Lower lobe of right lung (tissue), 2 donors: ENCODE measurements around the gene UBL3. TPM values are rescaled to one million over a fixed set of nuclear protein-coding genes. Genes with fewer than 3 reads are reported as not detected.

ENCODE experiments used
- ATAC-seq, 2 donors: fragments of 200-7000 bp; cut with Tn5 transposase; one replicate each; pipeline ENCODE4 v1.9.1; 2020 to 2022; ENCODE audit warnings: mild to moderate bottlenecking in 2 of 2, moderate library complexity in 2 of 2
- DNase-seq: peaks from one replicate; pipeline ENCODE4 v3.0.0-alpha.2; 2020
- H3K27ac ChIP-seq: fragments of 200-600 bp; one replicate; pipeline ENCODE4 v1.8.0; 2022
- H3K27me3 ChIP-seq: fragments of 200-600 bp; one replicate; pipeline ENCODE4 v1.8.0; 2022; ENCODE audit warnings: low read depth
- H3K36me3 ChIP-seq: fragments of 200-600 bp; one replicate; pipeline ENCODE4 v1.8.0; 2022; ENCODE audit warnings: mild to moderate bottlenecking
- H3K4me1 ChIP-seq: fragments of 200-600 bp; one replicate; pipeline ENCODE4 v1.8.0; 2022
- H3K4me3 ChIP-seq: fragments of 200-600 bp; one replicate; pipeline ENCODE4 v1.8.0; 2022; ENCODE audit warnings: mild to moderate bottlenecking
- H3K9me3 ChIP-seq: fragments of 200-600 bp; one replicate; pipeline ENCODE4 v1.8.0; 2022
- CTCF ChIP-seq: fragments of 200-600 bp; IDR thresholded peaks from one replicate; pipeline ENCODE4 v1.8.0; 2022; ENCODE audit warnings: antibody characterized with exemption, mild to moderate bottlenecking
- intact Hi-C: fragments of 100-400 bp; cut with DNase I; formaldehyde crosslinking; loops from one replicate; pipeline ENCODE4 v1.11.0; 2022
- total RNA-seq: library from RNA; stranded (reverse); fragmentation: NEBNext Ultra II Directional; extraction: Animal tissue kit (Norgen Biotek cat#: 25700); gene quantifications from one replicate; pipeline ENCODE4 v1.2.1, GENCODE V29; 2021
- donor health status: DM: no; HTN: yes; CAD: no; lungs with severe emphysema.

The UBL3 gene
- total RNA-seq, 1 donor from 2014 or later, result 49.5 TPM

GRCh38 chr13:29761160-29761559 is 89.3 kb downstream of the UBL3 start:
- H3K4me3 ChIP-seq, result no peak overlapping the region
- H3K36me3 ChIP-seq, result peaks cover 17% of the 10 kb centered on the region
- TF ChIP-seq CTCF, result no peak
- peaks cover under 1% of the 10 kb centered on the region for H3K4me1 ChIP-seq
- H3K9me3 ChIP-seq, result no peaks in the 10 kb centered on the region
- DNase-seq (no peak), ATAC-seq (no peak)
- H3K27ac ChIP-seq, result no peak overlapping the region
- H3K27me3 ChIP-seq, result no peaks in the 10 kb centered on the region
- intact Hi-C loops, result no loop called here

GRCh38 chr13:29760544-29760943 is 89.9 kb downstream of the UBL3 start:
- intact Hi-C loops, result no loop called here
- Histone ChIP-seq H3K4me1 (no peaks in the 10 kb centered on the region), H3K9me3 (no peaks in the 10 kb centered on the region), H3K4me3 (no peak overlapping the region), H3K36me3 (peaks cover 11% of the 10 kb centered on the region), H3K27ac (no peak overlapping the region), H3K27me3 (no peaks in the 10 kb centered on the region)
- DNase-seq (no peak), ATAC-seq (no peak)
- no peak for TF ChIP-seq CTCF

GRCh38 chr13:29758531-29759114 is 91.8 kb downstream of the UBL3 start:
- peak; percentile 74 to 91 for ATAC-seq
- Histone ChIP-seq H3K4me3 (no peak overlapping the region), H3K27me3 (no peaks in the 10 kb centered on the region), H3K9me3 (no peaks in the 10 kb centered on the region), H3K36me3 (peaks cover 1% of the 10 kb centered on the region), H3K4me1 (no peaks in the 10 kb centered on the region), H3K27ac (no peak overlapping the region)
- DNase-seq, result peak; percentile 87
- TF ChIP-seq CTCF, result no peak
- intact Hi-C loops, result no loop called here

- Histone ChIP-seq H3K27me3 (no peaks in the 10 kb centered on the region), H3K36me3 (no peaks in the 10 kb centered on the region), H3K4me3 (no peak overlapping the region), H3K27ac (no peak overlapping the region), H3K9me3 (no peaks in the 10 kb centered on the region), H3K4me1 (no peaks in the 10 kb centered on the region)
- TF ChIP-seq CTCF, result no peak
- ATAC-seq (no peak), DNase-seq (no peak)
- intact Hi-C loops, result no loop called here
Observed at GRCh38 chr13:29756506-29756905, 93.9 kb downstream of the UBL3 start.

GRCh38 chr13:29754473-29754806 is 96.0 kb downstream of the UBL3 start:
- no peaks in the 10 kb centered on the region for H3K36me3 ChIP-seq
- no peak overlapping the region for H3K27ac ChIP-seq
- TF ChIP-seq CTCF, result no peak
- H3K27me3 ChIP-seq, result no peaks in the 10 kb centered on the region
- H3K4me3 ChIP-seq, result no peak overlapping the region
- intact Hi-C loops, result no loop called here
- DNase-seq (no peak), ATAC-seq (no peak)
- no peaks in the 10 kb centered on the region for H3K9me3 ChIP-seq
- no peaks in the 10 kb centered on the region for H3K4me1 ChIP-seq
